ENCODE results near the gene HIPK1.

DNA sequence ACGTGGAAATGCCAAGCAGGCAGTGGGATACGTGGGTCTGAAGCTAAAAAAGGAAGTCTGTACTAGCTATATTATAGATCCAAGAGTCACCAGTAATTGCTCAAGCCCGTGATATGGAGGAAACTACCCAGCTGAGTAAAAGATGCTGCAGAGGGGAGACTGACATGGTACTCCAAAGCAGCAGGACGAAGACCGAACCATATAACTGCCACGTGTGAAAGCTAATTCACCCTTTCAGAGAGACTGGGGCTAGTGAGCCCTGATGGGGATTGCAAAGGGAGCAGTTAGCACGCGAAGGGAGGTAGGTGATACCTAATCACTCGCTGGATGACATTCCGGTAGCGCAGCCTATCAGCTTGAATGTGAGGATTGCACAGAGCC, 24.8 kb upstream of the HIPK1 start:
- TF ChIP-seq, protein P1, sequence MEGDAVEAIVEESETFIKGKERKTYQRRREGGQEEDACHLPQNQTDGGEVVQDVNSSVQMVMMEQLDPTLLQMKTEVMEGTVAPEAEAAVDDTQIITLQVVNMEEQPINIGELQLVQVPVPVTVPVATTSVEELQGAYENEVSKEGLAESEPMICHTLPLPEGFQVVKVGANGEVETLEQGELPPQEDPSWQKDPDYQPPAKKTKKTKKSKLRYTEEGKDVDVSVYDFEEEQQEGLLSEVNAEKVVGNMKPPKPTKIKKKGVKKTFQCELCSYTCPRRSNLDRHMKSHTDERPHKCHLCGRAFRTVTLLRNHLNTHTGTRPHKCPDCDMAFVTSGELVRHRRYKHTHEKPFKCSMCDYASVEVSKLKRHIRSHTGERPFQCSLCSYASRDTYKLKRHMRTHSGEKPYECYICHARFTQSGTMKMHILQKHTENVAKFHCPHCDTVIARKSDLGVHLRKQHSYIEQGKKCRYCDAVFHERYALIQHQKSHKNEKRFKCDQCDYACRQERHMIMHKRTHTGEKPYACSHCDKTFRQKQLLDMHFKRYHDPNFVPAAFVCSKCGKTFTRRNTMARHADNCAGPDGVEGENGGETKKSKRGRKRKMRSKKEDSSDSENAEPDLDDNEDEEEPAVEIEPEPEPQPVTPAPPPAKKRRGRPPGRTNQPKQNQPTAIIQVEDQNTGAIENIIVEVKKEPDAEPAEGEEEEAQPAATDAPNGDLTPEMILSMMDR (IDR thresholded peaks at IDR 0.05 in 4 of 5, conservative IDR thresholded peaks at IDR 0.05 in 1 of 5), result no peak
- TF ChIP-seq POLR2A (IDR thresholded peaks at IDR 0.05), result no peak
